Measurements from ENCODE around the gene LIG1. TPM values are rescaled to one million over a fixed set of nuclear protein-coding genes. Genes with fewer than 3 reads are reported as not detected.

The LIG1 gene
- total RNA-seq, 4 donors from 2014 or later = 4.2 to 7.3 (median 6.0) TPM

DNA sequence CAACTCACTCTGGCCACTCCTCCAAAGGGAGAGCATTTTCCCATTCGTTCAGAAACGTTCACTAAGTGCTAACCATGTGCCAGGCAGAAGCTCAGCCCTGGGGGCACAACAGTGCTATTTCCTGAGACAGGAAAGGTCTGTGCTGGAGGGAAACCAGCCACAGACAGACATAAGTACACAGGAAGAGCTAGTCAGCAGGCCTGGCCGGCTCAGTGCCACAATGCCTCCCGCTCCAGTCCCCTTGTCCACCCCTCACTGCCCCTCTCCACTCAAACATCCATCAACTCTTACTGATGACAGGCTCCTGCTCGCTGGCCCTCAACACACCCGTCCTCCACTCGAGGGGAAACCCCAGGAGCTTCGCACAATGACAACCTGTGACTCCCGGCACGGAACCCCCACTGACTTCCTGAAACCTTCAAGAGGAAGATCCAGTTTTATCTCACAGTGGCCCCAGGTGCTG, 48.2 kb downstream of the LIG1 start:
- intact Hi-C loops (cut with DNase I) = no loop called here
- WGBS = 51% methylated on average over 10 of the region's 10 CpGs
- H3K36me3 ChIP-seq = peaks cover 0 to 16% (median 4%) of the 10 kb centered on the region in 4 donors
- H3K27me3 ChIP-seq = no peaks in the 10 kb centered on the region
- no peak overlapping the region for H3K4me3 ChIP-seq
- H3K4me1 ChIP-seq = peaks cover 0 to 25% (median 20%) of the 10 kb centered on the region in 4 donors
- peak overlapping the region in 1 of 4 donors; percentile 29 for H3K27ac ChIP-seq (replicated peaks in 1 of 4)
- no peaks in the 10 kb centered on the region for H3K9me3 ChIP-seq
- TF ChIP-seq, protein P1, sequence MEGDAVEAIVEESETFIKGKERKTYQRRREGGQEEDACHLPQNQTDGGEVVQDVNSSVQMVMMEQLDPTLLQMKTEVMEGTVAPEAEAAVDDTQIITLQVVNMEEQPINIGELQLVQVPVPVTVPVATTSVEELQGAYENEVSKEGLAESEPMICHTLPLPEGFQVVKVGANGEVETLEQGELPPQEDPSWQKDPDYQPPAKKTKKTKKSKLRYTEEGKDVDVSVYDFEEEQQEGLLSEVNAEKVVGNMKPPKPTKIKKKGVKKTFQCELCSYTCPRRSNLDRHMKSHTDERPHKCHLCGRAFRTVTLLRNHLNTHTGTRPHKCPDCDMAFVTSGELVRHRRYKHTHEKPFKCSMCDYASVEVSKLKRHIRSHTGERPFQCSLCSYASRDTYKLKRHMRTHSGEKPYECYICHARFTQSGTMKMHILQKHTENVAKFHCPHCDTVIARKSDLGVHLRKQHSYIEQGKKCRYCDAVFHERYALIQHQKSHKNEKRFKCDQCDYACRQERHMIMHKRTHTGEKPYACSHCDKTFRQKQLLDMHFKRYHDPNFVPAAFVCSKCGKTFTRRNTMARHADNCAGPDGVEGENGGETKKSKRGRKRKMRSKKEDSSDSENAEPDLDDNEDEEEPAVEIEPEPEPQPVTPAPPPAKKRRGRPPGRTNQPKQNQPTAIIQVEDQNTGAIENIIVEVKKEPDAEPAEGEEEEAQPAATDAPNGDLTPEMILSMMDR (IDR thresholded peaks at IDR 0.05) = no peak
- TF ChIP-seq POLR2A (IDR thresholded peaks at IDR 0.05; ENCODE audit: low read depth) (no peak), EP300 (IDR thresholded peaks at IDR 0.05) (no peak), POLR2AphosphoS5 (IDR thresholded peaks at IDR 0.05) (peak; percentile 24 to 31)
- DNase-seq (ENCODE audit: extremely low spot score) = no peak

DNA sequence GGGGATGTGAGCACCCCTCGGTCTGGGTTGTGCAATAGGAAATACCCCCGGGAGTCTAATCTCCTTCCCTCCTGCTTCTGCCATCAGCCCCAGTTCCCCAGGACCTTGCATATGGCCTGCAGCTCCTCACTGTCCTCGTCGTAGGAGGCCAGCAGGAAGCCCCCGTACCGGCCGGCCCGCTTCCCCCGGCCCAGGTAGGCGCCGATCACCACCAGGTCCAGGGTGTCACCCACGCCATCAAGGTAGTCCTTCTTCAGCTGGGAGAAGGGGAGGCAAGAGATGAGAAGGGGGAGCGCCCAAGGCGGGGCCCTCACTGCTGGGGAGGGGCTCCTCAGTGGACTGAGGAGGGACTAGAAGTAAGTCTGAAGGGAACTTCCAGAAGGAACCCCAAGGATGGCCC, 49.1 kb downstream of the LIG1 start:
- TF ChIP-seq EP300 (IDR thresholded peaks at IDR 0.05) (no peak), POLR2AphosphoS5 (IDR thresholded peaks at IDR 0.05) (no peak), POLR2A (IDR thresholded peaks at IDR 0.05; ENCODE audit: low read depth) (no peak)
- TF ChIP-seq, protein P1 (IDR thresholded peaks at IDR 0.05) = no peak
- H3K4me1 ChIP-seq = peaks cover 0 to 25% (median 20%) of the 10 kb centered on the region in 4 donors
- intact Hi-C loops (cut with DNase I) = no loop called here
- no peak for DNase-seq (ENCODE audit: extremely low spot score)
- H3K9me3 ChIP-seq = no peaks in the 10 kb centered on the region
- H3K36me3 ChIP-seq = peaks cover 0 to 23% (median 4%) of the 10 kb centered on the region in 4 donors
- no peak overlapping the region for H3K27ac ChIP-seq (replicated peaks in 1 of 4)
- H3K4me3 ChIP-seq = no peak overlapping the region
- 82% methylated on average over 8 of the region's 14 CpGs for WGBS
- H3K27me3 ChIP-seq = no peaks in the 10 kb centered on the region

DNA sequence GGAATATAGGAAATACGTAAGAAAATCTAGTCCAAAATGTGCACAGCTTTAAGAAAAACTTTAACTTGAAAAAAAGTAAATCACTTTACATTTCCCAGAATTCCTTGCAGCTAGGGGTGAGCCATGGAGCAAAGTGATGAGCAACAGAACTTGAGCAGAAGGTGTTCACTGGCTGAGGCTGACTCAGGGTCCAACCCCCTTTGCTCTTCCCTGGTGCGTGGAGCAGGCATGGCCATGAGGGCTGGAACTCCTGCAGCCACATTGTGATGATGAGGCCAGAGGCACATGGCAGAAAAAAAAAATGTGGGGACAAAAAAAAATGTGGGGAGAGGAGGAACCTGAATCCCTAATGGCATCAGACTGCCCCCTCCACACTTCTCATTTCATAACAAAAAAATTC, 49.6 kb downstream of the LIG1 start:
- TF ChIP-seq EP300 (IDR thresholded peaks at IDR 0.05) (no peak), POLR2AphosphoS5 (IDR thresholded peaks at IDR 0.05) (no peak), POLR2A (IDR thresholded peaks at IDR 0.05; ENCODE audit: low read depth) (no peak)
- TF ChIP-seq, protein P1 (IDR thresholded peaks at IDR 0.05) = no peak
- WGBS = 94% methylated on average over 2 of the region's 2 CpGs
- H3K36me3 ChIP-seq = peaks cover 0 to 26% (median 4%) of the 10 kb centered on the region in 4 donors

DNA sequence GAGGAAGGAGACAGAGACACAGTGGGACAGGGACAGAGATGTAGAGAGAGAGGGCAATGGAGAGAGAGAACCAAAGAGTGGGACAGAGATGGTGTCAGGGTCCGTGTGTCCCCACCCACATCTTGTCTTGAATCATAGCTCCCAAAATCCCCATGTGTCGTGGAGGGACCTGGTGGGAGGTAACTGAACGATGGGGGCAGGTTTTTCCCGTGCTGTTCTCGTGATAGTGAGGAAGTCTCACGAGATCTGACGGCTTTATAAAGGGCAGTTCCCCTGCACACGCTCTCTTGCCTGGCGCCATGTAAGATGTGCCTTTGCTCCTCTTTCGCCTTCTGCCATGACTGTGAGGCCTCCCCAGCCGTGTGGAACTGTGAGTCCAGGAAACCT, 52.0 kb downstream of the LIG1 start:
- WGBS = 87% methylated on average over 11 of the region's 11 CpGs
- H3K27me3 ChIP-seq = no peaks in the 10 kb centered on the region
- peaks cover 0 to 16% (median 11%) of the 10 kb centered on the region in 4 donors for H3K4me1 ChIP-seq
- intact Hi-C loops (cut with DNase I) = no loop called here
- TF ChIP-seq POLR2A (IDR thresholded peaks at IDR 0.05; ENCODE audit: low read depth) (no peak), EP300 (IDR thresholded peaks at IDR 0.05) (no peak), POLR2AphosphoS5 (IDR thresholded peaks at IDR 0.05) (no peak)
- TF ChIP-seq, protein P1 (IDR thresholded peaks at IDR 0.05) = no peak
- H3K9me3 ChIP-seq = no peaks in the 10 kb centered on the region
- H3K36me3 ChIP-seq = peaks cover 0 to 28% (median 4%) of the 10 kb centered on the region in 4 donors
- H3K27ac ChIP-seq (replicated peaks in 1 of 4) = no peak overlapping the region
- H3K4me3 ChIP-seq = no peak overlapping the region
- DNase-seq (ENCODE audit: extremely low spot score) = no peak

More for the DNA sequence above, 49.6 kb downstream of the LIG1 start:
- intact Hi-C loops (cut with DNase I) = no loop called here
- Histone ChIP-seq H3K4me1 (peaks cover 0 to 25% (median 20%) of the 10 kb centered on the region in 4 donors), H3K9me3 (no peaks in the 10 kb centered on the region), H3K27ac (replicated peaks in 1 of 4) (no peak overlapping the region), H3K4me3 (no peak overlapping the region), H3K27me3 (no peaks in the 10 kb centered on the region)
- DNase-seq (ENCODE audit: extremely low spot score) = no peak
